ENCODE measurements around the gene LRG1.

DNA sequence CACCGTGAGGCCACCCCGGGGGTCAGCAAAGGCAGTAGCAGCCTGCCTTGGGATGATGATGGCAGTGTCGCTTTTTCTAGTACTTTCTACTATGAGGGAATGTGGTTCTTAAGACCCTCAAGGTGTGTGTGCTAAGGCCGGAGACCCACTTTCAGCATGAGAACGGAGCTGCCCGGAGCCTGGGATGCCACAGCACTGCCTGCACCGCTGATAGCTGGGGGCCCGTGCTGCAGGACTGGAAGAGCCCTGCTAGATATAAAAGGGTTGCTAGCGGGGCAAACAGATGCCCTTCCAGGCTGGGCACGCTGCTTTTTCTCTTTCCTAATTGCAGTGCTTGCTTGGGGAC lies 36.0 kb downstream of the LRG1 start:
- TF ChIP-seq TAF1 (IDR thresholded peaks at IDR 0.05; ENCODE audit: low read depth, low read length) (no peak), POLR2A (IDR thresholded peaks at IDR 0.05; ENCODE audit: low read depth, low read length) (no peak), POLR2AphosphoS5 (IDR thresholded peaks at IDR 0.05; ENCODE audit: low read depth, low read length) (no peak)

All from GM12891 (cell line).